ENCODE data around the gene CREBBP.
A peak's percentile ranks its signal among the peaks of the same experiment; 100 is the strongest.

Gene CREBBP

DNA sequence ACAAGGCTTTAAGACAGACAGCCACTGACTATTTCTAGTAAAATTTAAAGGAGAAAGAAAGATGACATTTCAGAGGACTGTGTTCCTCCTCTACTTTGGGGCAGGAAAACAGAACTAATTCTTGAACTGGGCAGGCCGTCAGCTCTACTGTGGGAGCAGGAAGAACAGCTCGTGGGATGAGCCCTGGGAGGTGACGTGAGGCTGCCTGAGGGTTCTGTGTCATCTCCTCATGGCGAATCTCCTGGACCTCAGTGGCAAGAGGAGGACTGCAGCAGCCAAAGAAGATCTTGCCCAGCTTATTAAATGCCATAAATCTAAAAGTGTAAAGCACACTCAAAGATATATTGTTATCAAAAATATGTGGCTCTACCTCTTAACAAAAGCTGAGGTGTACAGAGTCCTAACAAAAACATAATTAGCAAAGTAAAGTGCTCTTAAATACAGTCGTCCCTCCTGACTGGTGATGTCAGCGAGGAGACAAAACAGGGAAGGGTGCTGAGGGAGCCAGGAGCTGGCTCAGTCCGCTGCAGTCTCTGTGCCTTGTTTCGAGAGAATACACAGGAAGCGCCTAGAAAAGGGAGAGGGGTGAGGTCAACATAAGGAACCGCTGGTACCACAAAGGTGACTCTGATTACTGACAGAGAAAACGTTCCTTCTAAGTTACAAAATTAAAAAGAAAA lies 58.0 kb downstream of the CREBBP start:
- DNase-seq, result no peak

DNA sequence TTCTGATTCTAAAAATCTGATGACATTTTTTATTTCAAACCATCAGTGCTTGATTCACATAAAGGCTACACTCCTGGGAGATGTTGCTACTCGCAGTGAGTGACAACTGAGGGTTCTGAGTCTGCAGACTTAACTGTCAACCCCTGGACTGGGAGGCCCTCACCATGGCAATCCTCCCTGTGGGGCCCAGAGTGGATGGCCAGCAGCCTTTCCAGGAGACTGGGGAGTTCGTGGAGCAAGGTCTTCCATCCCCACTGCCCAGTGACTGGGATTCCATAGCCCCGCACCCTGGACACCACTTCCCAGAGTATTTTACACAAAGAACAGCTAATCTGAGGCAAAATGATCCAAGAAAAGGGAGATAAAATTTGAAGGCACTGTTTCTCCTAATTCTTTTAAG lies 59.3 kb downstream of the CREBBP start:
- no peak for DNase-seq

GRCh38 chr16:3819746-3820724 lies 60.5 kb downstream of the CREBBP start:
- DNase-seq, result no peak

DNA sequence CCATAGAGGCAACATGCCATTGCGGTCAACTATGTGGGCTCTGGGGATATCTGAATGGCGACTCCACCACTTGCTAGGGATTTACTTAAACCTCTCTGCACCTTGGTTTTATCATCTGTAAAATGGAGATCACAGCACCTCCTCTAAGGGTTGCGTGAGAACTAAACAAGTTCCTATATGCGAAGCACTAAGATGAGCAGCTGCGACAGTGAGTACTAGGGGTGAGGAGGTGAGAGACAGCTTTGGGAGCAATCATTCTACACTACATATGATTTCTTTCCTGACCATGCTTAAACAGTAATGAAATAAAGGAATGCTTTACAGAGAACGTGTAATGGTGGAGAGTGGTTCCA lies 61.4 kb downstream of the CREBBP start:
- no peak for DNase-seq

GRCh38 chr16:3816326-3816725 lies 64.2 kb downstream of the CREBBP start:
- DNase-seq, result no peak

- no peak for DNase-seq
Measured at GRCh38 chr16:3814755-3815154, 65.8 kb downstream of the CREBBP start.

- no peak for DNase-seq
Measured at GRCh38 chr16:3812469-3813172, 67.9 kb downstream of the CREBBP start.

- no peak for DNase-seq
Measured at GRCh38 chr16:3810818-3811217, 69.7 kb downstream of the CREBBP start.

- DNase-seq, result peak; percentile 36
Measured at GRCh38 chr16:3810198-3810664, 70.3 kb downstream of the CREBBP start.

GRCh38 chr16:3808308-3809063 lies 72.0 kb downstream of the CREBBP start:
- no peak for DNase-seq

DNA sequence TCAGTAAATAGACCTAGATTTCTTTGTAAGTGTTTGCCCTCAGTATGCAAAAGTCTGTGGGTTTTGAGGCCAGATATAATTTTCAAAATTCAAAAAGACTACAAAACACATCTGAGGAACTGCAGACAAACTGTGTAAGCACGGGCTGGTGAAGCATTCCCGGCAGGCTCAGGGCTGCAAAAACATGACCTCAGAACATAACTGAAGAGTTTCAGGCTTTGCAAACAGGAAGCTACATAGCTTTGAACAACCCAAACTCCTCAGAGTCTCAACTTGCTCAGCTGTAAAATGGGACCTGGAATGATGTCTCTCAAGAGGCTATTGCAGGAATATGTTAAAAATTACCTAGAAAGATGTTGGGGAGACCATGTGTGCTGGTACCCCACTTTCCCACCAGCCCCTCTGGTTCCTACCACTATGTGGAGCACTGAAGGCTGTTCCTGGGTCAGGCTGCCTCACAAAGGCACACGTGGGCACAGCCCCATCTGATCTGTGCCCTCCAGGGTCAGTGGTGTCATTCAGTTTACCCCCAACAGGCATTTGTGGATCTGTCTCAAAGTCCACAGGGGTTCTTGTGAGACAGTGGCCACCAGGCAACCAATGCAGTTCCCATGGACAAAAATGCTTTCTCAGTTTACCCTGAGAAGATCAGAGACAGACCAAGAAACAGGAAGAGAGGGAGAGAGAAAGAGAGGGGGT lies 72.9 kb downstream of the CREBBP start:
- DNase-seq, result peak; percentile 36

GRCh38 chr16:3804426-3805016 lies 76.0 kb downstream of the CREBBP start:
- DNase-seq, result no peak

- no peak for DNase-seq
Measured at GRCh38 chr16:3800477-3801270, 79.8 kb downstream of the CREBBP start.

DNA sequence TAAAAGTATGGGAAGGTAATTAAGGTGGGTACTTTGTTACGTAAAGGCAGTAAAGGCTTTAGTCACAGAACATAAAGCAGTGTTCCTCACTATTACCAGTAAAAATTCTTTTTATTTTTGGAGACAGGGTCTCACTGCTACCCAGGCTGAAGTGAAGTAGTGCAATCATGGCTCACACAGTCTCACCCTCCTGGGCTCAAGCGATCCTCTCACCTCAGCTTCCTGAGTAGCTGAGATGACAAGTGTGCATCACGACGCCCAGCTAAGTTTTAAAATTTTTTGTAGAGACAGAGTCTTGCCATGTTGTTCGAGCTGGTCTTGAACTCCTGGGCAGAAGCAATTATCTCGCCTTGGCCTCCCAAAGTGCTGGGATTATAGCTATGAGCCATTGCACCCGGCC lies 80.5 kb downstream of the CREBBP start:
- no peak for DNase-seq

GRCh38 chr16:3799354-3799753 lies 81.2 kb downstream of the CREBBP start:
- no peak for DNase-seq

GRCh38 chr16:3798838-3799237 lies 81.7 kb downstream of the CREBBP start:
- no peak for DNase-seq

- no peak for DNase-seq
Measured at GRCh38 chr16:3797904-3798811, 82.4 kb downstream of the CREBBP start.

GRCh38 chr16:3797473-3797872 lies 83.0 kb downstream of the CREBBP start:
- DNase-seq, result no peak

GRCh38 chr16:3793161-3793576 lies 87.3 kb downstream of the CREBBP start:
- DNase-seq, result no peak
